HG03558 (cell line): ENCODE measurements around the gene TCFL5.
"Not testable (repeated sequence)": the region's sequence is repeated elsewhere in the genome, so short reads cannot be mapped to it uniquely, and the experiment has no call there.

Experiments
- ATAC-seq: cut with Tn5 transposase; IDR thresholded peaks from one replicate; pipeline ENCODE4 v1.9.1; 2021; ENCODE audit warnings: moderate number of reproducible peaks; ENCODE audit not compliant: unreplicated experiment; ENCODE audit errors: extremely low read depth

Gene TCFL5

DNA sequence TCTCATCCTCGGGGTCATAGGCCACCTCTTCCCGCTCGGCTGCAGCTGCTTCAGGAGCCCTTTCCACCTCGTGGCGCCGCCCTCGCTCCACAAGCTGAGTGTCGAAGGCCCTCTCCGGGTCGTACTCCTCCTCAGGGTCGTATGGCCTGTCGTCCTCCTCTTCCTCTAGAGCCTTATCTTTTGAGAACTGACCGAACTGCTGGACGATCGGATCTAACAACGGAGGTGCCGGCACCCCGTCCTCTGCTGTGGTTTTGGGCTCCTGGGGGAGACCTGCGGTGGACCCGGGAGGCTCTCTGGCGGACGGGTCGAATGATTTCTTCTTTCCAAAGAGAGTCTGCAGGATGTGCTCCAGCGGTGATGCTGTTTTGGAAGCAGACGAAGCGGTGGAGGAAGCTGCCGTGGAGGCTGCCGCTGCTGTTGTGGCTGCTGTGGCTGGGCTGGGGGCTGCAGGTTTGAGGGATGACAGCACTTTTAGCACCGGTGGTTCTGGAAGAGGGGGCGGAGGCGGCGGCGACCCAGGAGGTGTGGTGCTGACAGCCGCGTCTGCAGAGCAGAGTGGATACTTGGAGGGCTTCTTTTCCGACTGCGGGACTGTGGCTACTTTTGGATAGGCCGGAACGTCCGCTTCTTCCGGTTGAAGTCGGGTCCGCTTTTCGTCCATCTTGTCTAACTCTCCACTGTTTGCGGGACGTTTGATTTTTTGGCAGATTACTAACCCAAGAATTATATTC lies 20.2 kb upstream of the TCFL5 start:
- no peak for ATAC-seq

DNA sequence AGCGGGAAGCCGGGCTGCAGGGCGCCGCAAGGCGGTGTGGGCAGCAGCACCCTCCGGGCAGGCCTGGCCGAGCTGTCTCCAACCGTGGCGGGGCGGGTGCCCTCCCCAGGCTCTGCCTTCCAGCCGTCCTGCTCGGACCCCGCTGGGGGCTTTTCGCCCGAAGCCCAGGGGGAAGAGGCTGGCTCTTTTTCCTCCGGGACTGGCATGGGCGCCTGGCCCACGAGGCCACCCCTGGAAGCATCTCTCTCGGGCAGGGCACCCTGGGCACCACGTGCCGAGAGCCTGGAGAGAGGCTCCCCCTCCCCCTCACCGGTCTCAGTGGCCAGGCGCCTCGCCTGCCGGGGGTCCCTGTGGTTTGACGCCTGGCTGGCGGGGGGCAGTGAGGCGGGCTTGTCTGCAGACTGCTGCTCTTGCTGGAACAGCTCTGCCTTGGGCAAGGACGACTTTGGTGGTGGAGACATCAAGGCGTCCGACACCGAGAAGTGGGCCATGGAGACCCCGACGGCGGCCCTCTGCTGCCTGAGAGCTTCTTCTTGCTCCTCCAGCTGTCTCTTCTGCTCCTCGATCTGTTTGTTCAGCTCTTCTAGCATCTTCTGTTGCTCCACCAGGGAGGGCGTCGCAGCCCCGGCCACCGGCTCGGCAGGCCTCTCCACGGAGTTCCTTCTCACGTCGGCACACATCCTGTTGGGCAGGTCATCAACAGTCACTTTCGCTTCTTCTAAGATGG lies 19.5 kb upstream of the TCFL5 start:
- ATAC-seq, result no peak

- ATAC-seq, result no peak
Measured at GRCh38 chr20:62880147-62880934, 18.7 kb upstream of the TCFL5 start.

DNA sequence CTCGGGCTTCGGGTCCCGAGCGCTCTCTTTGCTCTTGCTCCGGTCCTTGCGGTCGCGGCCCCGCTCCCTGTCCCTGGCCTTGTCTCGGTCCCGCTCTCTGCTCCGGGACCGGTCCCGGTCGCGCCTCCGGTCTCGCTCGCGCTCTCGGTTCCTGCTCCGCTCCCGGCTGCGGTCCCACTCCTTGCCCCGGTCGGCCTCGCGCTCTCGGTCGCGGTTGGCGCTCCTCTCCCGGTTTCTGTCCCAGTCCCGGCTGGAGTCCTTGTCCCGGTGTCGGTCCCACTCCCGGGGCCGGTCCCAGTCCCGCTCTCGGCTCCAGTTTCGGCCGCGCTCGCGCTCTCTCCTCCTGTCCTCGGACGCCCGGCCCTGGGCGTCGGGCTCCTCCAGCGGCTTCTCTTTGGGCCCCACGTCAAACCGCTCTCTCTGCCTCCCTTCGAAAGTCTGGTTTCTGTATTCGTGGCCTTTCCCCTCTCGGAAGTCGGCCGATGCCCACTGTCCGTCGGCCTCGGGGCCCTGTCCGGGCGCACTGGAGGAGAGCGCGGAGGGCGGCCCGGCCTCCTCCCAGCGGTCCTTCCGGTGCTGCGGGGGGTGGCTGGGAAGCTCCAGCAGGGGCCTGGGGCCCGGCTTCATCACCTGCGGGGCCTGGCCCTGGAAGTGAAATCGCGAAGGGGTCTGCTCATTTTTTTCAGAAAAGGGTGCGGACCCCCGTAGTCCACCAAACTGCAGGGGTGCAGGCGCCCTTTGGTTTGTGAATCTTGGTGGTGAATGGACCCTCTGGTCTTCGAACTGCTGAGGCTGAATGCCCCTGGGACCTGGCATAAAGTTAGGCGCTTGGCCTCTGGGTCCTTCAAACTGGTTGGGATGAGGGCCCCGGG lies 17.9 kb upstream of the TCFL5 start:
- ATAC-seq, result no peak

GRCh38 chr20:62878244-62879038 lies 16.8 kb upstream of the TCFL5 start:
- no peak for ATAC-seq

GRCh38 chr20:62876902-62877816 lies 15.5 kb upstream of the TCFL5 start:
- no peak for ATAC-seq

DNA sequence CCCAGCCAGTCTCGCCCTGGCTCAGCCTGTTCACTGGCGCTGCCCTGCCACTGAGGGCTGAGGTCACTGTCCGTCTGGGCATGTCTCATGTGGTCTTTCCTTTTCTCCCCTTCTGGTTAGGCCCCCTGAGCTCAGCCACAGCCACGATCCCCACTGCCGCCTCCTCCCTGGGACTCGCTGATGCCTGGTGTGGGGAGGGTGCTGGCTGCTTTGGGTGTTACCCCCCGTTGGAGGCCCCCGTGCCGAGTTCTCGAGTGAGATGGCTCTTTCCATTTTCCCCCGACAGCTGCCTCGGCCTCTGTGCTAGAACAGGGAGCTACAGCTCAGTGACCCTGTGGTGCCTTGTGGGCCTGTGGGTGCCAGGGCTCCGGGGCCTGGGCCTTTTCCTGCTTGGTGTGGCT lies 14.9 kb upstream of the TCFL5 start:
- no peak for ATAC-seq

GRCh38 chr20:62875419-62876361 lies 14.1 kb upstream of the TCFL5 start:
- ATAC-seq, result no peak

GRCh38 chr20:62874964-62875344 lies 13.3 kb upstream of the TCFL5 start:
- no peak for ATAC-seq

GRCh38 chr20:62873681-62874031 lies 12.0 kb upstream of the TCFL5 start:
- ATAC-seq, result not testable (repeated sequence)

- ATAC-seq, result no peak
Measured at GRCh38 chr20:62873280-62873679, 11.7 kb upstream of the TCFL5 start.

GRCh38 chr20:62872862-62873261 lies 11.2 kb upstream of the TCFL5 start:
- no peak for ATAC-seq

DNA sequence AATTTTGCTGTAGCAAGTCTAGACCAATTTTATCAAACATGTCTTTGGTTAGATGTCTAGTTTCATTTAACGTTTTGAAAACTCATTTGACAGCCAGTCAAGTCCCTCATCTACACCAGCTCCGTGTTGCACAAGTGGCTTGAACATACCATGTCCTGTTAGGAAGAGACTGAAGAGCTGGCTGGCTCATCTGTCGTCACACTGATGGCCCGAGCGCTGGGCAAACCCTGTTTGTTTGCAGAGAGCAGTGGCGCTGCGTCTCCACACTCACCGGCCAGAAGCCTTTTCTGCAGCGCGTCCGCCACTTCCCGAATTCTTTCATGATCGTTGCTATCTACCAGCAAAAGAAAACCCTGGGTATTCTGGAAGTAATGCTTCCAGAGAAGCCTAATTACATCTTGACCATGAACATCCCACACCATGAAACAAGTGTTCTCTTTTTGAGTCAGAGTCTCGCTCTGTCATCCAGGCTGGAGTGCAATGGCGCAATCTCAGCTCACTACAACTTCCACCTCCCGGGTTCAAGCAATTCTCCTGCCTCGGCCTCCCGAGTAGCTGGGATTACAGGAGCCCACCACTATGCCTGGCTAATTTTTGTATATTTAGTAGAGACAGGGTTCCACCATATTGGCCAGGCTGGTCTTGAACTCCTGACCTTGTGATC lies 10.7 kb upstream of the TCFL5 start:
- no peak for ATAC-seq

DNA sequence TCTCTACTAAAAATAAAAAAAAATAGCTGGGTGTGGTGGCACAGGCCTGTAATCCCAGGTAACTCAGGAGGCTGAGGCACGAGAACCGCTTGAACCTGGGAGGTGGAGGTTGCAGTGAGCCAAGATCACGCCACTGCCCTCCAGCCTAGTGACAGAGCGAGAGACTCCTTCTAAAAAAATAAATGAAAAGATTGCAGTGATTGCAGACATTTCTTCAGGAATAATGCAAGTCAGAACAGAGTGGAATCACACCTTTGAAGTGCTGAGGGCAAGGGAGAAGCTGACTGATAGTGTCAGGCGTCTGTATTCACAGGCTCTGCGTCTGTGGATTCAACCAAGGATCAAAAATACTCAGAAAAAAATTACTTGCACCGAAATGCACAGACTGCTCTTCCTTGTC lies 2.6 kb upstream of the TCFL5 start:
- ATAC-seq, result no peak

DNA sequence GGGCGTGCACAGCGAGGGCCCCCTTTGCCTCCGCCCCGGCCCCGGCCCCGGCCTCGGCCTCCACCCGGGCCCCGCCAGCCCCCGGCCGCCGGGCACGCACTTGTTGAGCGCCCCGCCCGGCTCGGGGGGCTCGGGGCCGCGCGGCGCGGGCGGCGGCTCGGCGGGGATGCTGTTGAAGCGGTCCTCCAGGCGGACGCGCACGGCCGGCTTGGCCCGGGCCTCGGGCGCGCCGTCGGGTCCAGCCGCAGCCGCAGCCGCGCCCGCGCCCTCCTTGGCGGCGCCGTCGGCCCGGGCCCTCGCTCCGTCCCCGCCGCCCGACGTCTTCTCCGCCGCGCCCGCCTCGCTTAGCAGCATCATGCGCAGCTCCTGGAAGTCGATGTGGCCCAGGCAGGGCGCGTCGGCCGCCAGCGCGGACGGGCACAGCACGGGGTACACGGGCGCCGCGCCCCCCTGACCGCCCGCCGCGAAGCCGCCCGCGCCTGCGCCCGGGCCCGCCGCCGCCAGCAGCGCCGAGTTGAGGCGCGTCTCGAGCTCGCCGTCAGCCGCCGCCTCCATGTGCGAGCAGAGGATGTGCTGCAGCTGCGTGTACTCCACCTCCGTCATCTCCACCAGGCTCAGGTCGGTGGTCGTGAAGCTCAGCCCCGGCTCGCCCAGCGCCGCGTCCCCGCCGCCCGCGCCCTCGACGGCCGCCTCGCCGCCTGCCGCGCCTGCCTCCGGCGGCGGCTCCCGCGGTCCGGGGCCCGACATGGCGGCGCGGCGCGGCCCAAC lies 514 bp downstream of the TCFL5 start:
- ATAC-seq, result no peak

DNA sequence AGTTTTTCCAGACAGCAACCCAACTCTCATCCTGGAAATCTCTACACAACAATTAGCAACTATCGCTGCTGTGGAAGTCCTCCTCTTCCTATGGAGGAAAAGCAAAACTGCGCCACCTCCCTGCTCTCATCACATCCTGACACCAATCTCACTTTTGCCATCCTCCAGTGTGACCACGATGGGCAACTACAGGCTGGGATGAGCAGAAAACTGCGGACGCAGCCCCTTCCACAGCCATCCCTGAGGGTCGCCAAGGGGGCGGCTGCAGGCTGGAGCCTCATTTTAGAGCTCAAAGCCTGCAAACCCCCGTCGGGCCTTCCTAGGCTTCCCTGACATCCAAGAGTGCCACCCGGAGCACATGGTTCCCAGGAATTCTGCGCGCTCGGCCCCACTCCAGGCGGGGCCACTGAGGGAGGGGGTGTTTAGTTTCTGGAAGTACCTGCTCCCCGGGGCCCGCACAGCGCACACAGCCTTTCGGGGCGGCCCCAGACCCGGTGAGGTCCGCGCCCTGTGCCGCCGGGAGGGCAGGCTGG lies 1.2 kb downstream of the TCFL5 start:
- no peak for ATAC-seq
